Stimulated activated CD4-positive, alpha-beta T cell treated with anti-CD3 and anti-CD28 coated beads, Interleukin-4, amount 100 ng/mL, for 24 hours (primary cell): Measurements from ENCODE around the gene IFNAR2.
A peak's percentile ranks its signal among the peaks of the same experiment; 100 is the strongest.

ENCODE experiments used
- DNase-seq: peaks from one replicate; pipeline ENCODE4 v3.0.0-alpha.2; 2020

The IFNAR2 gene

GRCh38 chr21:33229784-33230544 is at the start of gene IFNAR2:
TSS of gene IFNAR2 (plus strand) at chr21:33229938. CDS start at chr21:33241923, 11,985 bp downstream.
- peak; percentile 74 for DNase-seq

GRCh38 chr21:33185852-33186251 is 43.9 kb upstream of the IFNAR2 start:
- no peak for DNase-seq

- DNase-seq = no peak
These were observed 42.5 kb upstream of the IFNAR2 start for GRCh38 chr21:33187276-33187675.

GRCh38 chr21:33189237-33189636 is 40.5 kb upstream of the IFNAR2 start:
- DNase-seq = no peak

- DNase-seq = no peak
These were observed 39.9 kb upstream of the IFNAR2 start for GRCh38 chr21:33189824-33190223.

- peak; percentile 66 for DNase-seq
These were observed 32.8 kb upstream of the IFNAR2 start for GRCh38 chr21:33196941-33197374.

- no peak for DNase-seq
These were observed 32.2 kb upstream of the IFNAR2 start for GRCh38 chr21:33197496-33197895.

- DNase-seq = no peak
These were observed 31.2 kb upstream of the IFNAR2 start for GRCh38 chr21:33198346-33199099.

- DNase-seq = no peak
These were observed 30.7 kb upstream of the IFNAR2 start for GRCh38 chr21:33199100-33199464.

GRCh38 chr21:33199516-33200217 is 30.1 kb upstream of the IFNAR2 start:
- peak; percentile 88 for DNase-seq

- no peak for DNase-seq
These were observed 27.8 kb upstream of the IFNAR2 start for GRCh38 chr21:33201956-33202355.

GRCh38 chr21:33202464-33203363 is 27.0 kb upstream of the IFNAR2 start:
- DNase-seq = no peak

GRCh38 chr21:33203371-33203724 is 26.4 kb upstream of the IFNAR2 start:
- DNase-seq = no peak

- no peak for DNase-seq
These were observed 24.3 kb upstream of the IFNAR2 start for GRCh38 chr21:33205476-33205875.

GRCh38 chr21:33206771-33207281 is 22.9 kb upstream of the IFNAR2 start:
- DNase-seq = no peak

- DNase-seq = no peak
These were observed 22.1 kb upstream of the IFNAR2 start for GRCh38 chr21:33207449-33208149.

GRCh38 chr21:33208534-33208933 is 21.2 kb upstream of the IFNAR2 start:
- DNase-seq = no peak

GRCh38 chr21:33211305-33211704 is 18.4 kb upstream of the IFNAR2 start:
- DNase-seq = no peak

GRCh38 chr21:33211732-33212131 is 18.0 kb upstream of the IFNAR2 start:
- DNase-seq = no peak

- DNase-seq = no peak
These were observed 17.4 kb upstream of the IFNAR2 start for GRCh38 chr21:33212159-33212851.

- no peak for DNase-seq
These were observed 15.7 kb upstream of the IFNAR2 start for GRCh38 chr21:33214056-33214455.
